HG02885 (cell line): ENCODE data around the gene ZNF485.

Experiments used
- ATAC-seq: cut with Tn5 transposase; IDR thresholded peaks from one replicate; pipeline ENCODE4 v1.9.1; 2021; ENCODE audit warnings: mild to moderate bottlenecking; ENCODE audit not compliant: unreplicated experiment, poor library complexity

The ZNF485 gene

DNA sequence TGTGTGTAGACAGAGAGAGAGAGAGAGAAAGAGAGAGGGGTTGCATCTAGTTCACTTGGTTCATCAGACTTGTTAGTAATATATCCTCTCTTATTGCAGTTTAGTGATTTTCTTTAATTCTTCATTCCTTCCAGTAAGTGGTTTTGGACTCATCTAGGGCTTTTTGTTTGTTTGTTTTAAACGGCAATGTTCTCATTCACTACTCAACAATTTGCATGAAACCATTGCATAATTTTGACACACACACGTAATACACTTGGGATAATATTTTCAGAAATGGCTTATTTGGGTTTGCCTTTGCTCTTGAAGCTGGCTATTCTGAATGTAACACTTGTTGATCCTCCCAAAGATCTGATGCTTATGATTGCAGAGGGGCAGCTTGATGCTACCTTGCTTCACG is 58.8 kb downstream of the ZNF485 start:
- no peak for ATAC-seq

DNA sequence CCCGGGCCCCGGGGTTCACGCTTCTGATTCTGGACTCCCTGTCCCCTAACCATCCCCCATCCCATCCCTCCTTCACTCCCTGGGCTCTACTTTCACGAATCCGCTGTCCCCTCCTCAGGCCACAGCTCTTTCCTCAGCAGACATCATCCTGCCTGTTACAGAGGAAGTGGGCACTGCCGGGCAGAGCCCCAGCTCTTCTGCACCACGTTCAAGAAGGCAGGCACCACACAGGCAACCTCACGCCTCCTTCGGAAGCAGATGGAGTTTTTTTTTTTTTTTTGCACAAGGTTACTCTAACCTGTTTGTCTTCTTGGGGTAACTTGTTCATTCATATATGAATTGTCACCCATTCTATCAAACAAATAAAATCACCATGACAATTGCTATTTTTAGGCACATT is 60.3 kb downstream of the ZNF485 start:
- ATAC-seq, result no peak

DNA sequence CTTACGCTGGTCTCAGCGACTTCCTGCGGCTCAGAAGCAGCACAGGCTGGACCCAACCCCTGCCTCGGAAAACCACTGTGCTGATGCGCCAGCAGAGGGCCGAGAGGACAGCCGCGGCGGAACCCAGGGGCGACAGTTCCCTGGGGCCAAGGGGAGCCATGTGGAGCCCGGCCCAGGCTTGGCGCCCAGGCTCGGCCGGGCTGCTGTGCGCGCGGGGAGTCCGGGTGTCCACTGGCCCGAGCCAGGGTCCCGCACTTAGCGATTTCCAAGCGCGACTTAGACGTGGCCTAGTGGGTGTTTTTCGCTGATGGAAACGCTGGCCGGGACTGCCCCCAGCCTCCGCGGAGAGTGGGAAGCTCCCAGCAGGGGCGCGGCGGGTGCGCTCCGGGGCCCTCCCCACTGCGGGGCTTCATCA is 61.1 kb downstream of the ZNF485 start:
- no peak for ATAC-seq
